GM12878 (cell line): ENCODE data around the gene ZNF493. TPM values are rescaled to one million over a fixed set of nuclear protein-coding genes. Genes with fewer than 3 reads are reported as not detected.

ENCODE experiments used
- ATAC-seq: fragments of 200-7000 bp; cut with Tn5 transposase; 3 replicates; pipeline ENCODE4 v1.9.1; 2020; ENCODE audit warnings: mild to moderate bottlenecking, moderate library complexity
- BruUV-seq: library from RNA; stranded (reverse); fragments of 400-500 nt; replicated peaks from 2 replicates; lab custom pipeline; 2021; lab: Mats Ljungman, UMichigan
- CTCF ChIA-PET: fragments of 300-600 bp; sonication (Branson Sonifier 250); formaldehyde crosslinking; extraction: SDS; loops from one replicate; lab custom pipeline; 2021; ENCODE audit warnings: inconsistent platforms; lab: Yijun Ruan, JAX
- POLR2A ChIA-PET: fragments of 350-600 bp; formaldehyde crosslinking; extraction: SDS; loops from one replicate; lab custom pipeline; 2021; ENCODE audit warnings: inconsistent platforms; lab: Charles Lee
- RAD21 ChIA-PET: fragments of 300-600 bp; sonication (Branson Sonifier 250); formaldehyde crosslinking; loops from one replicate; lab custom pipeline; 2023; ENCODE audit warnings: antibody characterized with exemption; ENCODE audit not compliant: unreplicated experiment; lab: Charles Lee
- SMC1A ChIA-PET: fragments of 300-600 bp; sonication (Branson Sonifier 250); formaldehyde crosslinking; loops from one replicate; lab custom pipeline; 2023; ENCODE audit not compliant: unreplicated experiment, uncharacterized antibody; lab: Charles Lee
- DNase-seq: peaks from one replicate; pipeline ENCODE4 v3.0.0-alpha.2; 2011; ENCODE audit warnings: low read depth, low spot score
- FAIRE-seq: peaks from 3 replicates; lab custom pipeline; 2011; peaks lifted over from hg19 to GRCh38; lab: Jason Lieb, UNC
- H2AFZ ChIP-seq: 2 replicates; pipeline ENCODE4 v1.6.0; 2011; ENCODE audit warnings: low read depth, low read length, control low read depth; ENCODE audit not compliant: control insufficient read depth
- H3K27ac ChIP-seq: 2 replicates; pipeline ENCODE4 v1.5.1; 2011; ENCODE audit warnings: control low read depth; ENCODE audit not compliant: control insufficient read depth, insufficient read depth
- H3K27me3 ChIP-seq, 2 experiments: replicated peaks in 1 of 2; 2 replicates each; pipeline versions ENCODE4 v1.6.0 to v1.6.1; 2011; ENCODE audit warnings: low read length in 1 of 2; ENCODE audit not compliant: control insufficient read depth in 2 of 2, insufficient read depth in 2 of 2
- H3K36me3 ChIP-seq, 2 experiments: 2 replicates each; pipeline ENCODE4 v1.5.1; 2011; ENCODE audit warnings: low read length in 1 of 2; ENCODE audit not compliant: control insufficient read depth in 2 of 2, insufficient read depth in 2 of 2
- H3K4me1 ChIP-seq: 2 replicates; pipeline ENCODE4 v1.6.1; 2011; ENCODE audit warnings: mild to moderate bottlenecking, low read length, moderate library complexity, mixed read lengths; ENCODE audit not compliant: control insufficient read depth, insufficient read depth
- H3K4me2 ChIP-seq: 2 replicates; pipeline ENCODE4 v1.6.0; 2011; ENCODE audit warnings: control low read depth; ENCODE audit not compliant: control insufficient read depth, insufficient read depth
- H3K4me3 ChIP-seq: fragments of 200-600 bp; sonication (generic); 2 replicates; pipeline ENCODE4 v1.5.1; 2016
- H3K79me2 ChIP-seq: 2 replicates; pipeline ENCODE4 v1.6.0; 2011; ENCODE audit warnings: low read length; ENCODE audit not compliant: control insufficient read depth, insufficient read depth
- H3K9ac ChIP-seq: 2 replicates; pipeline ENCODE4 v1.8.0; 2011; ENCODE audit warnings: low read length, control low read depth, mixed read lengths; ENCODE audit not compliant: control insufficient read depth, insufficient read depth
- H3K9me3 ChIP-seq: replicated peaks from 3 replicates; pipeline ENCODE4 v1.5.1; 2011; ENCODE audit warnings: mild to moderate bottlenecking, low read length; ENCODE audit not compliant: control insufficient read depth, insufficient read depth
- H4K20me1 ChIP-seq: 2 replicates; pipeline ENCODE4 v1.6.0; 2011; ENCODE audit not compliant: control insufficient read depth, insufficient read depth
- CREM ChIP-seq: IDR thresholded peaks from 2 replicates; pipeline ENCODE4 v1.6.1; 2014; ENCODE audit warnings: antibody characterized with exemption, low read depth
- SPI1 ChIP-seq: IDR thresholded peaks from 2 replicates; pipeline ENCODE4 v1.6.1; 2011; ENCODE audit warnings: low read depth, mild to moderate bottlenecking, low read length, moderate library complexity, borderline replicate concordance; ENCODE audit not compliant: insufficient read depth
- WGBS: methylation state at CpG from one replicate; pipeline ENCODE4 v1.1.6; 2016; ENCODE audit warnings: low lambda C conversion rate; ENCODE audit not compliant: insufficient replicate concordance, insufficient coverage; ENCODE audit errors: missing lambda C conversion rate; 5-methylcytosine and 5-hydroxymethylcytosine counted together
- in situ Hi-C: fragments of 300-500 bp; cut with MboI; formaldehyde crosslinking; loops from 9 replicates; pipeline ENCODE4 v1.14.3; 2018; ENCODE audit warnings: mixed read lengths
- intact Hi-C: fragments of 100-400 bp; cut with micrococcal nuclease; formaldehyde crosslinking; loops from one replicate; pipeline ENCODE4 v1.14.2; 2022; ENCODE audit not compliant: unreplicated experiment
- polyA plus RNA-seq, 11 experiments: library from polyadenylated mRNA; depleted of rRNA in 4 of 11; unstranded in 6 of 11; stranded (reverse) in 5 of 11; fragments of >200 nt; fragmentation: Nextera tagmentation in 4 of 11; fragmentation: Illumina TruSeq in 1 of 11; extraction: Ambion mirVana in 4 of 11; extraction: Trizol in 1 of 11; gene quantifications; 1 replicate in 1 of 11; 2 replicates in 10 of 11; pipeline versions ENCODE4 v1.2.1 to v1.2.3, GENCODE V29; 2011 to 2016; ENCODE audit warnings: inconsistent platforms in 2 of 11, missing spikeins in 2 of 11, low read depth in 1 of 11
- total RNA-seq, 4 experiments: library from RNA; depleted of rRNA in 3 of 4; stranded (reverse); fragments of >200 nt in 3 of 4; fragmentation: Illumina TruSeq in 1 of 4; extraction: Trizol in 1 of 4; gene quantifications; 2 replicates each; pipeline versions ENCODE4 v1.2.1 to v1.2.3, GENCODE V29; 2013 to 2021
- TF ChIP-seq, protein P1 (sequence below): fragments of 450-650 bp; IDR thresholded peaks from 2 replicates; pipeline ENCODE4 v1.6.1; 2017; ENCODE audit warnings: antibody characterized with exemption, mild to moderate bottlenecking, moderate library complexity
- TF ChIP-seq, protein P2 (sequence below): fragments of 450-650 bp; IDR thresholded peaks from 2 replicates; pipeline ENCODE4 v1.6.1; 2016; ENCODE audit warnings: mild to moderate bottlenecking, moderate library complexity, borderline replicate concordance
- TF ChIP-seq, protein P3 (sequence below): fragments of 450-650 bp; IDR thresholded peaks from 2 replicates; pipeline ENCODE4 v1.6.1; 2016; ENCODE audit warnings: mild to moderate bottlenecking

The ZNF493 gene
- total and polyA plus RNA-seq, 10 of the 15 experiments (the other 5 are each of a cell fraction or from before 2014, with no cell fraction given): 2.9 to 17.6 (median 8.3) TPM

DNA sequence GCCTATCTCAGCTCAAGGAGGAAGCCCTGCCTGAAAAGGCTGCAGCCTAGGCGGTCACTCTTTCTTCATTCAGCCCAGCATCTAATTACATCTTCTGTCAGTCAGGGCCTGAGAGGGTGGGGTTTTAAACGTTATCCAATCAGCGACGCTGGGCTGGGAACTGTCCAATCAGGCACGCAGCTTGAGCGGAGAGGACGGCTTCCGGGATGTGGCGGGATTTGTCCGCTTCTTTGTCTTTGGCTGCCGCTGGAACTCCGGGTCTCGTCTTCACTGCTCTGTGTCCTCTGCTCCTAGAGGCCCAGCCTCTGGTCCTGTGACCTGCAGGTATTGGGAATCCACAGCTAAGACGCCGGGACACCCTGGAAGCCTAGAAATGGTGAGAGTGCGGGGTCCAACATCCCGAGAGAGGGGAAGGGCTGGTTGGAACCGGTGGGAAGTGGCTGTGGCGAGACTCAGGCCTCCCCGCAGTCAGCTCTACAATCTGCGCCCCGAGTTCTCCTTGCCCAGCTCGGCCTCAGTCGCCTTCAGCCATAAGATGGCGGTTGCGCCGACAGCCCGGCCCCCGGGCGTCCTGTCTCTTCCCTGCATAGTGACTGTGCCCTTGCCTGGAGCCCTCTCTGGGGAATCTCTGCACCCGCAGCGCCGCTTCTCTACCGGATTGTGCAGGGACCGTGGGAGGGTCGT lies 38.0 kb upstream of the ZNF493 start, which contains the start of gene ZNF738 (continued):
- TF ChIP-seq, protein P1, sequence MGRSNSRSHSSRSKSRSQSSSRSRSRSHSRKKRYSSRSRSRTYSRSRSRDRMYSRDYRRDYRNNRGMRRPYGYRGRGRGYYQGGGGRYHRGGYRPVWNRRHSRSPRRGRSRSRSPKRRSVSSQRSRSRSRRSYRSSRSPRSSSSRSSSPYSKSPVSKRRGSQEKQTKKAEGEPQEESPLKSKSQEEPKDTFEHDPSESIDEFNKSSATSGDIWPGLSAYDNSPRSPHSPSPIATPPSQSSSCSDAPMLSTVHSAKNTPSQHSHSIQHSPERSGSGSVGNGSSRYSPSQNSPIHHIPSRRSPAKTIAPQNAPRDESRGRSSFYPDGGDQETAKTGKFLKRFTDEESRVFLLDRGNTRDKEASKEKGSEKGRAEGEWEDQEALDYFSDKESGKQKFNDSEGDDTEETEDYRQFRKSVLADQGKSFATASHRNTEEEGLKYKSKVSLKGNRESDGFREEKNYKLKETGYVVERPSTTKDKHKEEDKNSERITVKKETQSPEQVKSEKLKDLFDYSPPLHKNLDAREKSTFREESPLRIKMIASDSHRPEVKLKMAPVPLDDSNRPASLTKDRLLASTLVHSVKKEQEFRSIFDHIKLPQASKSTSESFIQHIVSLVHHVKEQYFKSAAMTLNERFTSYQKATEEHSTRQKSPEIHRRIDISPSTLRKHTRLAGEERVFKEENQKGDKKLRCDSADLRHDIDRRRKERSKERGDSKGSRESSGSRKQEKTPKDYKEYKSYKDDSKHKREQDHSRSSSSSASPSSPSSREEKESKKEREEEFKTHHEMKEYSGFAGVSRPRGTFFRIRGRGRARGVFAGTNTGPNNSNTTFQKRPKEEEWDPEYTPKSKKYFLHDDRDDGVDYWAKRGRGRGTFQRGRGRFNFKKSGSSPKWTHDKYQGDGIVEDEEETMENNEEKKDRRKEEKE: no peak
- no peak for TF ChIP-seq CREM

DNA sequence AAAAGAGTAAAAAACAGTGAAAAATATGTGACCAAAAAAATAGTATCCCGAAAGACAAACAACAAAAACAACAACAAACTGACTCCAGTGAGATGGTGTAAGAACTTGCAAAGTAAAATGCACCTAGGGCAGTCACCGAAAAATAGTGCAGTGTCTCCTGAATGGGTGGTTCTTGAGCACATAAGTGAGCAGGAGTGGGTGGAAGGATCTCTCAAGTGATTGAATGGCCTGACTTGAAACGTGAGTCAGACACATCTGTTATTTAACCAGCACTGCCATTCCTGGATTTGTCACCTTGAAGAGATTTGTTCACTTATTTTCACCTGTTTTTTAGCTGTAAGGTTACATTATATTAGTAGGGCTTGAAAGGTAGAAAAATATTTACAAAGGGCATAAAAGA lies 34.6 kb upstream of the ZNF493 start:
- CTCF ChIA-PET: no interaction called here
- no peak for DNase-seq
- Histone ChIP-seq H3K9me3 (peaks cover 10% of the 10 kb centered on the region), H3K27ac (no peak overlapping the region), H3K4me1 (no peaks in the 10 kb centered on the region), H3K79me2 (peaks cover 3% of the 10 kb centered on the region; the same call in 1 of the 2 replicates), H3K4me3 (no peak overlapping the region), H2AFZ (no peak overlapping the region), H4K20me1 (no peaks in the 10 kb centered on the region), H3K36me3 (peaks cover 0 to 2% of the 10 kb centered on the region in 2 experiments; a peak in 2 of 4 replicates), H3K27me3 (no peaks in the 10 kb centered on the region), H3K9ac (no peak overlapping the region), H3K4me2 (no peak overlapping the region)
- POLR2A ChIA-PET: interaction anchor here (0.5 kb wide), 1 partner anchor 438 kb away, joined by 3 read pairs; no protein-coding TSS in a partner anchor
- no peak for ATAC-seq
- FAIRE-seq: no peak
- intact Hi-C loops (no loop called here), in situ Hi-C loops (no loop called here)
- WGBS: 96% methylated on average over 3 of the region's 3 CpGs
- BruUV-seq: TSS peak; percentile 45
- RAD21 ChIA-PET: no interaction called here
- no peak for TF ChIP-seq SPI1
- TF ChIP-seq, protein P2, sequence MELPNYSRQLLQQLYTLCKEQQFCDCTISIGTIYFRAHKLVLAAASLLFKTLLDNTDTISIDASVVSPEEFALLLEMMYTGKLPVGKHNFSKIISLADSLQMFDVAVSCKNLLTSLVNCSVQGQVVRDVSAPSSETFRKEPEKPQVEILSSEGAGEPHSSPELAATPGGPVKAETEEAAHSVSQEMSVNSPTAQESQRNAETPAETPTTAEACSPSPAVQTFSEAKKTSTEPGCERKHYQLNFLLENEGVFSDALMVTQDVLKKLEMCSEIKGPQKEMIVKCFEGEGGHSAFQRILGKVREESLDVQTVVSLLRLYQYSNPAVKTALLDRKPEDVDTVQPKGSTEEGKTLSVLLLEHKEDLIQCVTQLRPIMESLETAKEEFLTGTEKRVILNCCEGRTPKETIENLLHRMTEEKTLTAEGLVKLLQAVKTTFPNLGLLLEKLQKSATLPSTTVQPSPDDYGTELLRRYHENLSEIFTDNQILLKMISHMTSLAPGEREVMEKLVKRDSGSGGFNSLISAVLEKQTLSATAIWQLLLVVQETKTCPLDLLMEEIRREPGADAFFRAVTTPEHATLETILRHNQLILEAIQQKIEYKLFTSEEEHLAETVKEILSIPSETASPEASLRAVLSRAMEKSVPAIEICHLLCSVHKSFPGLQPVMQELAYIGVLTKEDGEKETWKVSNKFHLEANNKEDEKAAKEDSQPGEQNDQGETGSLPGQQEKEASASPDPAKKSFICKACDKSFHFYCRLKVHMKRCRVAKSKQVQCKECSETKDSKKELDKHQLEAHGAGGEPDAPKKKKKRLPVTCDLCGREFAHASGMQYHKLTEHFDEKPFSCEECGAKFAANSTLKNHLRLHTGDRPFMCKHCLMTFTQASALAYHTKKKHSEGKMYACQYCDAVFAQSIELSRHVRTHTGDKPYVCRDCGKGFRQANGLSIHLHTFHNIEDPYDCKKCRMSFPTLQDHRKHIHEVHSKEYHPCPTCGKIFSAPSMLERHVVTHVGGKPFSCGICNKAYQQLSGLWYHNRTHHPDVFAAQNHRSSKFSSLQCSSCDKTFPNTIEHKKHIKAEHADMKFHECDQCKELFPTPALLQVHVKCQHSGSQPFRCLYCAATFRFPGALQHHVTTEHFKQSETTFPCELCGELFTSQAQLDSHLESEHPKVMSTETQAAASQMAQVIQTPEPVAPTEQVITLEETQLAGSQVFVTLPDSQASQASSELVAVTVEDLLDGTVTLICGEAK: no peak
- TF ChIP-seq, protein P3, sequence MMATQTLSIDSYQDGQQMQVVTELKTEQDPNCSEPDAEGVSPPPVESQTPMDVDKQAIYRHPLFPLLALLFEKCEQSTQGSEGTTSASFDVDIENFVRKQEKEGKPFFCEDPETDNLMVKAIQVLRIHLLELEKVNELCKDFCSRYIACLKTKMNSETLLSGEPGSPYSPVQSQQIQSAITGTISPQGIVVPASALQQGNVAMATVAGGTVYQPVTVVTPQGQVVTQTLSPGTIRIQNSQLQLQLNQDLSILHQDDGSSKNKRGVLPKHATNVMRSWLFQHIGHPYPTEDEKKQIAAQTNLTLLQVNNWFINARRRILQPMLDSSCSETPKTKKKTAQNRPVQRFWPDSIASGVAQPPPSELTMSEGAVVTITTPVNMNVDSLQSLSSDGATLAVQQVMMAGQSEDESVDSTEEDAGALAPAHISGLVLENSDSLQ: no peak
- SMC1A ChIA-PET: no interaction called here
